IPS DF 19.7 (cell line): ENCODE measurements around the gene TMED8.

Source experiments
- DNase-seq: peaks from one replicate; pipeline ENCODE4 v3.0.0-alpha.2; 2013; ENCODE audit warnings: low read depth, low spot score

TMED8 gene

DNA sequence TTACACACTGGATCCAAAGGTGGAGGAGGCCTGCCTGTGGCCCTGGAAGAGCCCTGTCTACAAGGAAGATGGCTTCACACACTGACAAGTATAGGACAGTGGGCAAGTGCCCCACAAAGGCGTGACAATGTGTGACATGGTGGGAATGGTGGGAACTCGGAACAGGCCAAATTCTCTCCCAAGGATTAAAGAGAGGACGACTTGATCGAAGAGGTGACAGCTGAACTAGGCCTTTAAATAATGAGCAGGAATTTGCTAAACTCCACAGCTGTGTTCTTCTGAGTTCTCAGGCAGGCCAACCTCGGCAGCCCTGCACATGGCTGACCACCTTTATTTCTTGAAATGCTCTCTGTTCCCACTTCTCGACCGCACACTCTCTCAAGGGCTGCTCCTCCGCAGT is 80.0 kb downstream of the TMED8 start:
- DNase-seq = no peak

DNA sequence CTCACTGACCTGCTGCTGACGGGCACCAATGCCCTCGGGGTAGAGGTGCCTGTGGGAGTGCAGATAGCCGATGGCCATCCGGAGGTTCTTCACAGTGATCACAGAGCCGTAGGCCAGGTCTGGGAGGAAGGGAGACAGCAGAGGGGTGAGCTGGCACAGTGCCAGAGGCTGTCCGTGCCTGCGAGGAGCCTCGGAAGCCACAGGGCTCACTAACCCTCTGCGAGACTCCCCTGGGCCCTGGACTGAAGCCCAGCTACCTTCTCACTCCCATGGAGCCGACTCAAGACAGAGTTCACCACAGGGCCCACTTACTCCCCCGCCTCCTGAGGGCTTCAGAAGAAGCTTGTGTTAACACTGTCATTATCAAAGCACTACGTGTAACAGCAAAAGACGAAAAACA is 80.7 kb downstream of the TMED8 start:
- no peak for DNase-seq

- no peak for DNase-seq
Measured at GRCh38 chr14:77290705-77291104, 86.2 kb downstream of the TMED8 start.

- no peak for DNase-seq
Measured at GRCh38 chr14:77286576-77286975, 90.3 kb downstream of the TMED8 start.
